ENCODE results near the gene GLS. TPM values are rescaled to one million over a fixed set of nuclear protein-coding genes. Genes with fewer than 3 reads are reported as not detected.

Gene GLS
- total RNA-seq, 2 donors from 2014 or later: 86.0 to 102 TPM

- intact Hi-C loops (cut with DNase I): no loop called here
- TF ChIP-seq POLR2A (IDR thresholded peaks at IDR 0.05) (no peak), CTCF (IDR thresholded peaks at IDR 0.05) (no peak)
- H3K9me3 ChIP-seq: no peaks in the 10 kb centered on the region
- H3K36me3 ChIP-seq (replicated peaks in 1 of 2; ENCODE audit: insufficient read depth in 1 of 2, low read depth in 2 of 2): no peaks in the 10 kb centered on the region
- no peaks in the 10 kb centered on the region for H3K27me3 ChIP-seq
- H3K27ac ChIP-seq: peak overlapping the region in 3 of 4 donors; percentile 75 to 91 (median 84)
- peak in 1 of 4 donors; percentile 30 for DNase-seq
- 0 to 4% methylated on average over 1 of the region's 1 CpG for WGBS, 2 donors
- no peak overlapping the region for H3K4me3 ChIP-seq
- H3K4me1 ChIP-seq: peaks cover 47% of the 10 kb centered on the region
- peak; percentile 83 for ATAC-seq
Measured at GRCh38 chr2:190947141-190947540, 66.5 kb downstream of the GLS start.

GRCh38 chr2:190947711-190948251 is 67.2 kb downstream of the GLS start:
- DNase-seq (peak in 1 of 4 donors; percentile 37), ATAC-seq (peak; percentile 73)
- peak overlapping the region; percentile 33 to 91 (median 80) for H3K27ac ChIP-seq
- H3K27me3 ChIP-seq: no peaks in the 10 kb centered on the region
- no peaks in the 10 kb centered on the region for H3K9me3 ChIP-seq
- H3K4me3 ChIP-seq: no peak overlapping the region
- TF ChIP-seq CTCF (IDR thresholded peaks at IDR 0.05): peak in 1 of 7 experiments; percentile 14
- peak in 1 of 3 donors; percentile 13 for TF ChIP-seq POLR2A (IDR thresholded peaks at IDR 0.05)
- H3K36me3 ChIP-seq (replicated peaks in 1 of 2; ENCODE audit: insufficient read depth in 1 of 2, low read depth in 2 of 2): no peaks in the 10 kb centered on the region
- intact Hi-C loops (cut with DNase I): no loop called here
- H3K4me1 ChIP-seq: peaks cover 50% of the 10 kb centered on the region
- 0 to 2% methylated on average over 2 of the region's 2 CpGs for whole genome bisulfite sequencing, 2 donors

- intact Hi-C loops (cut with DNase I): no loop called here
- Histone ChIP-seq H3K27me3 (no peaks in the 10 kb centered on the region), H3K9me3 (no peaks in the 10 kb centered on the region), H3K4me3 (no peak overlapping the region), H3K36me3 (replicated peaks in 1 of 2; ENCODE audit: insufficient read depth in 1 of 2, low read depth in 2 of 2) (no peaks in the 10 kb centered on the region), H3K27ac (peak overlapping the region; percentile 12 to 91 (median 80)), H3K4me1 (peaks cover 59% of the 10 kb centered on the region)
- peak in 1 of 3 donors; percentile 8 for TF ChIP-seq POLR2A (IDR thresholded peaks at IDR 0.05)
- TF ChIP-seq CTCF (IDR thresholded peaks at IDR 0.05): no peak
- peak; percentile 43 for ATAC-seq
- WGBS, 2 donors: 22 to 24% methylated on average over 2 of the region's 2 CpGs
- DNase-seq: peak in 3 of 4 donors; percentile 21 to 48 (median 42)
Measured at GRCh38 chr2:190948671-190949070, 68.0 kb downstream of the GLS start.

GRCh38 chr2:190950566-190950991 is 70.0 kb downstream of the GLS start:
- 76 to 82% methylated on average over 3 of the region's 3 CpGs for WGBS, 2 donors
- DNase-seq: no peak
- H3K4me3 ChIP-seq: no peak overlapping the region
- peak overlapping the region in 1 of 4 donors; percentile 5 for H3K27ac ChIP-seq
- H3K9me3 ChIP-seq: no peaks in the 10 kb centered on the region
- H3K27me3 ChIP-seq: no peaks in the 10 kb centered on the region
- intact Hi-C loops (cut with DNase I): no loop called here
- no peak for ATAC-seq
- peaks cover 70% of the 10 kb centered on the region for H3K4me1 ChIP-seq
- H3K36me3 ChIP-seq (replicated peaks in 1 of 2; ENCODE audit: insufficient read depth in 1 of 2, low read depth in 2 of 2): no peaks in the 10 kb centered on the region
- TF ChIP-seq CTCF (IDR thresholded peaks at IDR 0.05) (no peak), POLR2A (IDR thresholded peaks at IDR 0.05) (no peak)

GRCh38 chr2:190953257-190953656 is 72.6 kb downstream of the GLS start:
- Histone ChIP-seq H3K9me3 (no peaks in the 10 kb centered on the region), H3K4me1 (peaks cover 44% of the 10 kb centered on the region), H3K27ac (peak overlapping the region in 3 of 4 donors; percentile 10 to 65 (median 42)), H3K4me3 (no peak overlapping the region), H3K36me3 (replicated peaks in 1 of 2; ENCODE audit: insufficient read depth in 1 of 2, low read depth in 2 of 2) (no peaks in the 10 kb centered on the region), H3K27me3 (no peaks in the 10 kb centered on the region)
- ATAC-seq: peak; percentile 65
- 20 to 21% methylated on average over 4 of the region's 4 CpGs for WGBS, 2 donors
- intact Hi-C loops (cut with DNase I): no loop called here
- peak in 2 of 4 donors; percentile 27 to 44 for DNase-seq
- TF ChIP-seq POLR2A (IDR thresholded peaks at IDR 0.05) (no peak), CTCF (IDR thresholded peaks at IDR 0.05) (no peak)

Measured in body of pancreas (tissue), 4 donors.